ENCODE measurements around the gene SLAIN2.

The SLAIN2 gene

GRCh38 chr4:48334900-48335384 lies 6.4 kb upstream of the SLAIN2 start:
- no peak for DNase-seq

- no peak for DNase-seq
Measured at GRCh38 chr4:48336146-48336870, 5.0 kb upstream of the SLAIN2 start.

DNA sequence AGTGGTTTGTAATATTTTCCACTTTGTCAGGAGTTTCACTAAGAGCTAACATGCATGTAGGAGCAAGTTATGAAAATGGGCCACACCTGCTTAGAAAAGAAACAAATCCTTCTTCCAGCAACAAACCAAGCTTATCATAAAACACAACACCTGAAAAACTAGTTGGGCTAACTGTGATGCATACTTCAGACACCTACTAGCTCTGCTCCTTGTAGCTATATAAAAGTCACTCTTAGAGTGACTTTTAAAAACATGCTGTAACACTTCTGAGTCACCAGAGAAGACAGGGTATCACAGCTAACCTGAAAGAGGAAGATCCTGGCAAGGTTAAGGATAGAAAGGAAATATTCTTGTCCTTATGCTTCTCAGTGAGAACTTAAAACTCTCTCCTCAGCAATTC lies 3.6 kb upstream of the SLAIN2 start:
- DNase-seq = no peak

DNA sequence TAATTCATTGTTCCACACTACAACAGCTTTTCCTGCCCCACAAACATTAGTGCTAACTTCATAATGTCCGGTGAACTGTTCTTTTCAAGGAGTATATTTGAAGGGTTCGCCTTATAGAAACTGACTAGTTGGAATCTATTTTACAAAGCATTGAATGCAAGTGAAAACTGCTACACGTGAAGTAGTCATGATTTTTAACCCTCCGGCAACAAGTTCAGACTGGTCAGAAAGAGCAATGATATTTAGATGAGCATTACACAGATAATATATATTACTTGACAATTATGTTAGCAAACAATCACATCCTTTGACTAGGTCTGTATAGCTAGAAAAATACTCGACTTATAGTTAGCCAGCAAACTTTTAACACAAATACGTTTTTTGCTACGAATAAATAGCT lies 1.7 kb upstream of the SLAIN2 start:
- no peak for DNase-seq

- no peak for DNase-seq
Measured at GRCh38 chr4:48340276-48340964, 909 bp upstream of the SLAIN2 start.

GRCh38 chr4:48341776-48342605 lies 662 bp downstream of the SLAIN2 start:
- peak; percentile 34 for DNase-seq

- DNase-seq = no peak
Measured at GRCh38 chr4:48342606-48342880, 1.2 kb downstream of the SLAIN2 start.

GRCh38 chr4:48343035-48343434 lies 1.7 kb downstream of the SLAIN2 start:
- DNase-seq = no peak

DNA sequence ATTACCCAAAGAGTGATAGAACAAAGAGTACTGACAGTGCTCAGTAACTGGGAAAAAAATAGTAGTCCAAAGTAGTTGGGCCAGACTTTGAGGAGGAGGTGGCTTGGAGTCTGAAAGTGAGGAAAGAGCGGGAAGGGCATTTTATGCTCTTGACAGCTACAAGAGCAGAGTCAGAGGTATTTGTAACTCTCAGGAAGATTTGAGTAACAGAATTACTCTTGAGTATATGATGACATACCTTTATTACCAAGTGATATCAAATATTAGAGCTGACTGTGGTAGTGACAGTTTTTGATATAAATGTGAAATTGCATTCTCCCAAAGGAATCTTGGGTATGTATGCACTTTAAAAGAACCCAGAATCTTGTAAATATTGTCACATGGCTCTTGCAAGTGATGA lies 2.2 kb downstream of the SLAIN2 start:
- no peak for DNase-seq

GRCh38 chr4:48345542-48345941 lies 4.2 kb downstream of the SLAIN2 start:
- no peak for DNase-seq

DNA sequence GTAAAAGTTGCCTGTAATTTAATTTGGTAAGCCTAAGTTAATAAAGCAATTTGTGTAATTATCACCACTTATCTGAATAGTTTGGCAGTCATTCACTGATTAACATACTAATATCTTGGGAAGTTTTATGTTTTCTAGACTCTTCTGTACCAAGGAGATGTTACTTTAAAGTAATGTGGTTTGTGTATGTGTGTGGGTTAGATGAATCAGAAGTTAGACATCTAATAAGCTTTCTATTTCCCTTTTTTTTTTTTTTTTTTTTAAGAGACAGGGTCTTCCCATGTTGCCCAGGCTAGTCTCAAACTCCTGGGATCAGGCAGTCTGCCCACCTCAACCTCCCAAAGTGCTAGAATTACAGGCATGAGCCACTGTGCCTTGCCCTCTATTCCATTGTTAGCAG lies 5.3 kb downstream of the SLAIN2 start:
- DNase-seq = no peak

DNA sequence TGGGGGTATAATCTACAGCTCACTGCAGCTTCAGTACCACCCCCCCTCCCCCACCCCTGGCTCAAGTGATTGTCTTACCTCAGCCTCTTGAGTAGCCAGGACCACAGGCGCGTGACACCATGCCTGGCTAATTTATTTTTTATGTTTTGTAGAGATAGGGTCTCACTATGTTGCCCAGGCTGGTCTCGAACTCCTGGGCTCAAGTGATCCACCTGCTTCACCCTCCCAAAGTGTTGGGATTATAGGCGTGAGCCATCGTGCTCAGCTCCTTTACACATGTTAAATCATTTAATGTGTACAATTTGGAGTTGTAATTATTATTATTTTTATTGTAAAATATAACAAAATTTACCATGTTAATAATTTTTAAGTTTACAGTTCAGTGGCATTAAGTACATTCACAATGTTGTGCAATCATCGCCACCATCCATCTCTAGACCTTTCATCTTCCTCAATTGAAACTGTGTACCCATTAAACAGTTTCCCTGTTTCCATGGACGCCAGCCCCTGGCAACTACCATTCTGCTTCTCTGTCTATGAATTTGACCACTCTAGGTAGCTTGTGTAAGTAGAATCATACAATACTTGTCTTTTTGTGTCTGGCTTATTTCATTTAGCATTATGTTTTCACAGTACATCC lies 6.1 kb downstream of the SLAIN2 start:
- no peak for DNase-seq

DNA sequence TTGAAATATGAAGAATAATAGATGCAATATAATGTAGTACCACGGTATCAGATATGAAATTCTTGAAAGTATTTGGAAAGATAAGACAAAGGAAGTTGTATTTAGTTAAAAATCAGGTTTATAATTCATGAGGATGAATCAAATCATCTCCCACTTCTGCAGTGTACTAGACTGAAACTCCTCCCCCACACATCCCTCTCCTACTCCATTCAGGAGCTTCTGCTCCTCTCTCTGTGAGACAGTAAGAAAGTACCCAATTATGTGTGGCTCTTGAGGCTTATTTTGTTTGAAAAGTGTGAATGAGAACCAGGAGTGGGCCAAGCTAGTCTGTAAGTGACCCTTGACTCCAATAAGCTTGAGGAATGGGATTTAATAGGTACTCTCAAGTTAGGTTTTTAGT lies 9.5 kb downstream of the SLAIN2 start:
- DNase-seq = no peak

GRCh38 chr4:48352793-48353192 lies 11.5 kb downstream of the SLAIN2 start:
- no peak for DNase-seq

- DNase-seq = no peak
Measured at GRCh38 chr4:48356355-48356754, 15.0 kb downstream of the SLAIN2 start.

DNA sequence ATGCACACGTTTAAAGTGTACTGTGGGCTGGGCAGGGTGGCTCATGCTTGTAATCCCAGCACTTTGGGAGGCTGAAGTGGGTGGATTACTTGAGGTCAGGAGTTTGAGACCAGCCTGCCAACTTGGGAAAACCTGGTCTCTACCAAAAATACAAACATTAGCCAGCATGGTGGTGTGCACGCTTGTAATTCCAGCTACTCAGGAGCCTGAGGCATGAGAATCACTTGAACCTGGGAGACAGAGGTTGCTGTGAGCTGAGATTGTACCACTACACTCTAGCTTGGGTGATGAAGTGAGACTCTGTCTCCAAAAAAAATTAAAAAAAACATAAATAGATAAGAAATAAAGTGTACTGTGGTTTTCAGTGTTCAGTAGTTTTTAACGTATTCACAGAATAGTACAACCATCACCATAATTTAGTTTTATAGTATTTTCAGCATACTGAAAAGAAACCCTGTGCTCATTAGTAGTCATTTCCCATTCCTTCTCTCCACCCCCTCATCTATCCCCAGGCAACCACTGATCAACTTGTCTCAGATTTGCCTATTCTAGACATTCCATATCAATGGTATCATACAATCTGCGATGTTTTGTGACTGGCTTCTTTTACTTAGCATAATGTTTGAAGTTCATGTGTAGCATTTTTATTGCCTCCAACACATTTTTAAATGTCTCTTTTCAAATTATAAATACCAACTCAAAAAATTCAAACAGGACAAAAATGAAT lies 19.1 kb downstream of the SLAIN2 start:
- no peak for DNase-seq

DNA sequence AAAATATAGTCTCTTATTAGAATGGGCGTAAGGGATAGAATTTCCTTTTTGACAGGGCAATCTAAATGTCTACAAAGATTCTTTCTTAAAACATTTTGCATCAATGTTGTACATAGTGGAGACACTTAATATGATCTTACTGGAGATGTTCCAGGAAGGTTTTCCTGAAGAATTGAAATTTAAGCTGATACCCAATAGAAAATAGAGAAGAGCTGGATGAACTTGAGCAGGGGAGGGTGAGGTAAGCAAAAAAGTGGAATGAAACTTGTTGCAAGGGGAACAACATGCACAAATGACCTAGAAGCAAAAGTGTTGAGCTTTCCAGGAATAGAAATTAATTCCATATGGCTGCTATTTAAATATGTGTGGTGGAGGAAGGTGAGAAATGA lies 19.7 kb downstream of the SLAIN2 start:
- no peak for DNase-seq

- no peak for DNase-seq
Measured at GRCh38 chr4:48366611-48367010, 25.3 kb downstream of the SLAIN2 start.

DNA sequence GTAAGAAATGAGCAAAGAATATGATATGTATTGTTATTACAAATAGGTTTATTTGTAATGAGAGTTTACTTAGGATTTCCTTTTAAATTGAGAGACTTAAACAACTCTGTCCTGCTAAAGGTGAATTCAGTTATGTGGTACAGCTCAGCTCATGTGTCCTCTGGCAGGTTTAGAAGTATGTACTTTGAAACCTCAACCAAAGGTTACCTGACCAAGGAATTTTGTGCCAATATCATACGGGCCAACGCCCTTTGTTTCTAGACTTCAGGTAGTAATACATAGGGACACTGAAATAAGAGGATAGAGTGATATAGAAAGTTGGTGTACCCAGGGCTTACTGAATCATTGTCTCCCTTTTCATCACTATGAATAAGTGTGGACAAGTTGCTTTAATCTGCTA lies 25.7 kb downstream of the SLAIN2 start:
- DNase-seq = no peak

GRCh38 chr4:48368389-48368788 lies 27.1 kb downstream of the SLAIN2 start:
- no peak for DNase-seq

- no peak for DNase-seq
Measured at GRCh38 chr4:48369248-48369647, 27.9 kb downstream of the SLAIN2 start.

DNA sequence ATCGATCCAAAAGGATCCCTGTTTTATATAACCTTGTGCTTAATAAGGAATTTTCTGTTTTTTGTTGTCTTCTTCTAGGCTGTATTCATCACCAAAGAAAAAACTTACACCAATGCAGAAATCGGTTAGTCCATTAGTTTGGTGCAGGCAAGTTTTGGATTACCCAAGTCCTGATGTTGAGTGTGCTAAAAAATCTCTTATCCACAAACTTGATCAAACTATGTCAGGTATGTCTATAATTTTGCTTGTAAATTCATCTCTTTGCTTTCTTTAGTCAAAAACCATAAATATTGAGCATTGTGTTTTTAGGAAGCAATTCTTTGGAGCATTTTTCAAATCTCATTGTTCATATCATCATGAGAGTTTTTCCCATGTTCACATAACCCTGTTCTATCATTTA lies 28.4 kb downstream of the SLAIN2 start:
- DNase-seq = no peak
